Caco-2 (cell line): ENCODE measurements around the gene PHACTR1. TPM values are rescaled to one million over a fixed set of nuclear protein-coding genes. Genes with fewer than 3 reads are reported as not detected.

Experiments used
- BruUV-seq: library from RNA; stranded (reverse); fragments of 400-500 nt; replicated peaks from 2 replicates; lab custom pipeline; 2021; lab: Mats Ljungman, UMichigan
- CTCF ChIA-PET: fragments of 300-600 bp; sonication (Branson Sonifier 250); formaldehyde crosslinking; loops from one replicate; lab custom pipeline; 2022; ENCODE audit warnings: antibody characterized with exemption; lab: Charles Lee
- POLR2A ChIA-PET: fragments of 300-600 bp; sonication (Branson Sonifier 250); formaldehyde crosslinking; loops from one replicate; lab custom pipeline; 2022; ENCODE audit warnings: antibody characterized with exemption; lab: Charles Lee
- DNase-seq, 2 experiments: peaks; one replicate each; pipeline versions ENCODE4 v3.0.0 to v3.0.0-alpha.2; 2020 to 2022
- H3K27me3 ChIP-seq: replicated peaks from 2 replicates; pipeline ENCODE4 v1.6.0; 2011; ENCODE audit warnings: low read length; ENCODE audit not compliant: control insufficient read depth, insufficient read depth
- H3K36me3 ChIP-seq: 2 replicates; pipeline ENCODE4 v1.5.1; 2011; ENCODE audit warnings: low read length; ENCODE audit not compliant: control insufficient read depth, insufficient read depth
- H3K4me1 ChIP-seq: fragments of 250-450 bp; sonication (Bioruptor Pico); 2 replicates; pipeline ENCODE4 v1.5.1; 2020; ENCODE audit warnings: mild to moderate bottlenecking
- H3K4me3 ChIP-seq: 2 replicates; pipeline ENCODE4 v1.5.1; 2011; ENCODE audit warnings: low read depth, mild to moderate bottlenecking, control low read depth, low read length
- H3K9me3 ChIP-seq: fragments of 250-450 bp; sonication (Bioruptor Pico); 2 replicates; pipeline ENCODE4 v1.5.1; 2020; ENCODE audit warnings: mild to moderate bottlenecking, moderate library complexity
- H3K27ac Mint-ChIP-seq: one replicate; pipeline ENCODE4 v1.8.0; 2022; ENCODE audit warnings: mixed read lengths; ENCODE audit not compliant: unreplicated experiment
- H3K27me3 Mint-ChIP-seq: one replicate; pipeline ENCODE4 v1.8.0; 2022; ENCODE audit warnings: mixed read lengths; ENCODE audit not compliant: insufficient read depth, unreplicated experiment
- H3K36me3 Mint-ChIP-seq: one replicate; pipeline ENCODE4 v1.8.0; 2022; ENCODE audit warnings: mild to moderate bottlenecking, mixed read lengths; ENCODE audit not compliant: insufficient read depth, unreplicated experiment
- H3K4me1 Mint-ChIP-seq: one replicate; pipeline ENCODE4 v1.8.0; 2022; ENCODE audit warnings: low read depth, mixed read lengths; ENCODE audit not compliant: unreplicated experiment
- H3K4me3 Mint-ChIP-seq: one replicate; pipeline ENCODE4 v1.8.0; 2022; ENCODE audit warnings: mild to moderate bottlenecking, moderate library complexity, mixed read lengths; ENCODE audit not compliant: unreplicated experiment
- H3K9me3 Mint-ChIP-seq: one replicate; pipeline ENCODE4 v1.8.0; 2022; ENCODE audit warnings: mixed read lengths; ENCODE audit not compliant: unreplicated experiment
- intact Hi-C: fragments of 100-400 bp; cut with micrococcal nuclease; formaldehyde crosslinking; loops from one replicate; pipeline ENCODE4 v1.10.0; 2022; ENCODE audit not compliant: unreplicated experiment
- total RNA-seq: library from RNA; stranded (reverse); gene quantifications from 2 replicates; pipeline ENCODE4 v1.2.3, GENCODE V29; 2022
- TF ChIP-seq, protein P1 (sequence below), 2 experiments: fragments of 200-600 bp in 1 of 2; IDR thresholded peaks; 1 replicate in 1 of 2; 2 replicates in 1 of 2; pipeline versions ENCODE4 v1.5.1 to v1.8.0; 2011 to 2022; ENCODE audit warnings: antibody characterized with exemption in 1 of 2, control low read depth in 1 of 2, inconsistent platforms in 1 of 2, low read depth in 1 of 2, low read length in 1 of 2, mild to moderate bottlenecking in 1 of 2, moderate library complexity in 1 of 2; ENCODE audit not compliant: insufficient read depth in 1 of 2, severe bottlenecking in 1 of 2, unreplicated experiment in 1 of 2

The PHACTR1 gene
- total RNA-seq, 1 experiment from 2014 or later = 0.41 TPM

GRCh38 chr6:13163161-13163944 is 446.8 kb downstream of the PHACTR1 start:
- Histone ChIP-seq H3K9me3 (no peaks in the 10 kb centered on the region), H3K4me3 (no peak overlapping the region), H3K27me3 (no peaks in the 10 kb centered on the region; the same call in 1 of the 2 replicates), H3K36me3 (no peaks in the 10 kb centered on the region), H3K4me1 (no peaks in the 10 kb centered on the region)
- ChIA-PET CTCF (no interaction called here), POLR2A (no interaction called here)
- intact Hi-C loops = no loop called here
- no peak for DNase-seq
- no peaks in the 10 kb centered on the region for H3K9me3 Mint-ChIP-seq
- peaks cover 14% of the 10 kb centered on the region for H3K27me3 Mint-ChIP-seq
- no peak overlapping the region for H3K27ac Mint-ChIP-seq
- BruUV-seq = no TSS peak
- H3K36me3 Mint-ChIP-seq = no peaks in the 10 kb centered on the region
- H3K4me1 Mint-ChIP-seq = peaks cover 6% of the 10 kb centered on the region
- H3K4me3 Mint-ChIP-seq = no peak overlapping the region
- TF ChIP-seq, protein P1, sequence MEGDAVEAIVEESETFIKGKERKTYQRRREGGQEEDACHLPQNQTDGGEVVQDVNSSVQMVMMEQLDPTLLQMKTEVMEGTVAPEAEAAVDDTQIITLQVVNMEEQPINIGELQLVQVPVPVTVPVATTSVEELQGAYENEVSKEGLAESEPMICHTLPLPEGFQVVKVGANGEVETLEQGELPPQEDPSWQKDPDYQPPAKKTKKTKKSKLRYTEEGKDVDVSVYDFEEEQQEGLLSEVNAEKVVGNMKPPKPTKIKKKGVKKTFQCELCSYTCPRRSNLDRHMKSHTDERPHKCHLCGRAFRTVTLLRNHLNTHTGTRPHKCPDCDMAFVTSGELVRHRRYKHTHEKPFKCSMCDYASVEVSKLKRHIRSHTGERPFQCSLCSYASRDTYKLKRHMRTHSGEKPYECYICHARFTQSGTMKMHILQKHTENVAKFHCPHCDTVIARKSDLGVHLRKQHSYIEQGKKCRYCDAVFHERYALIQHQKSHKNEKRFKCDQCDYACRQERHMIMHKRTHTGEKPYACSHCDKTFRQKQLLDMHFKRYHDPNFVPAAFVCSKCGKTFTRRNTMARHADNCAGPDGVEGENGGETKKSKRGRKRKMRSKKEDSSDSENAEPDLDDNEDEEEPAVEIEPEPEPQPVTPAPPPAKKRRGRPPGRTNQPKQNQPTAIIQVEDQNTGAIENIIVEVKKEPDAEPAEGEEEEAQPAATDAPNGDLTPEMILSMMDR (IDR thresholded peaks at IDR 0.05; ENCODE audit: insufficient read depth in 1 of 2, low read depth in 1 of 2, low read length in 1 of 2, severe bottlenecking in 1 of 2, unreplicated experiment in 1 of 2) = no peak

GRCh38 chr6:13164291-13164690 is 447.7 kb downstream of the PHACTR1 start:
- Mint-ChIP-seq H3K27ac (no peak overlapping the region), H3K4me1 (peaks cover 6% of the 10 kb centered on the region), H3K36me3 (no peaks in the 10 kb centered on the region), H3K27me3 (peaks cover 20% of the 10 kb centered on the region), H3K4me3 (no peak overlapping the region), H3K9me3 (no peaks in the 10 kb centered on the region)
- DNase-seq = no peak
- Histone ChIP-seq H3K4me3 (no peak overlapping the region), H3K27me3 (no peaks in the 10 kb centered on the region; the same call in 1 of the 2 replicates), H3K4me1 (no peaks in the 10 kb centered on the region), H3K36me3 (no peaks in the 10 kb centered on the region), H3K9me3 (no peaks in the 10 kb centered on the region)
- POLR2A ChIA-PET = no interaction called here
- no TSS peak for BruUV-seq
- TF ChIP-seq, protein P1 (IDR thresholded peaks at IDR 0.05; ENCODE audit: insufficient read depth in 1 of 2, low read depth in 1 of 2, low read length in 1 of 2, severe bottlenecking in 1 of 2, unreplicated experiment in 1 of 2) = no peak
- CTCF ChIA-PET = no interaction called here
- intact Hi-C loops = no loop called here

GRCh38 chr6:13165502-13166172 is 449.1 kb downstream of the PHACTR1 start:
- H3K27me3 Mint-ChIP-seq = peaks cover 20% of the 10 kb centered on the region
- H3K4me3 Mint-ChIP-seq = no peak overlapping the region
- CTCF ChIA-PET = no interaction called here
- Histone ChIP-seq H3K4me3 (no peak overlapping the region), H3K27me3 (no peaks in the 10 kb centered on the region; the same call in 1 of the 2 replicates), H3K9me3 (no peaks in the 10 kb centered on the region), H3K36me3 (no peaks in the 10 kb centered on the region), H3K4me1 (no peaks in the 10 kb centered on the region)
- peaks cover 6% of the 10 kb centered on the region for H3K4me1 Mint-ChIP-seq
- H3K36me3 Mint-ChIP-seq = no peaks in the 10 kb centered on the region
- BruUV-seq = no TSS peak
- intact Hi-C loops = no loop called here
- POLR2A ChIA-PET = no interaction called here
- no peak for DNase-seq
- no peaks in the 10 kb centered on the region for H3K9me3 Mint-ChIP-seq
- no peak overlapping the region for H3K27ac Mint-ChIP-seq
- TF ChIP-seq, protein P1 (IDR thresholded peaks at IDR 0.05; ENCODE audit: insufficient read depth in 1 of 2, low read depth in 1 of 2, low read length in 1 of 2, severe bottlenecking in 1 of 2, unreplicated experiment in 1 of 2) = no peak
